GM12873 (cell line): ENCODE measurements around the gene CACTIN.

Experiments used
- CTCF ChIP-seq: IDR thresholded peaks from 2 replicates; pipeline ENCODE4 v1.5.1; 2012; ENCODE audit warnings: low read depth, mild to moderate bottlenecking, moderate library complexity, low read length, control low read depth; ENCODE audit not compliant: insufficient read depth; ENCODE audit errors: missing control alignments

CACTIN gene

DNA sequence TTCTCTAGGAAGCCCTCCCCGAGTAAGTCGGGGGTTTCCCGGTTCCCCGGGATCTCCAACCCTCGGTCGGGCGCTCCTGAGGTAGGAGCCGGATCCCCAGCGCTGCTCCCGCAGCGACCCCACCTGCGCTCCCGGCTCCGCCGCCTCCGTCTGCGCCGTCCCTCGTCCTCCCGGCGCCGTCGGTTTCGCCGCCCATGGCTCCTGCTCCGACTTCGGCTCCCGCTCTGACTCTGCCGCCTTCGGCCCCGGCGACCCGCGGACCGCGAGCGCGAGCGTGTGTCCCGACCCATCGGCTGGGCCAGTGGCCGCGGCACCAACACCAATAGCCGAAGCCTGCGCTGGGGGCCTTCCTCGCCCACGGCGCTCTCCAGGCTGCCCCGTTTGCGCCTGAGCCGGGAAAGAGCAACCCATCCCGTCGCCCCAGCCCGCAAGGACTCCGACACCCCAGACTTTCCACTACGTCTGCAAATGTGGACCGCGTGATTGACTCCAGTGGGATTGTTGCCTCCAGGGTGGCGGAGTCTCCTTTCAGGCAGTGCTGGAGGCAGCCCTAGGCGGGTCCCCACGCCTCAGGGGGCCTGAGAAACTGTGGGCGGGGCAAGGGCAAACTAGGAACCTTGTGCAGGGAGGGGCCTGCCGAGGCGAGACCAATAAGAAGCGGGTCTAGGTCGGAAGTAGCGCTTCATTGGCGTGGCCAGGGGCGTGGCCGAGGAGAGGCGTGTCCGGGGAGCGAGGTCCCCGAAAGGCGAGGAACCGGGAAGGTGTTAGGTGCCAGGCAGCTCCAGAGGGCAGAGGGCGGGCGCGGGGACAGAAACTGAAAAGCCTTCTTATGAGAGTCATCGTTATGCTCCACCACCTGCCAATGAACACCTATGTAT is at the start of gene CACTIN:
Gene CACTIN, minus strand, starts transcription at position 318 of the 878 bp plus-strand sequence. Its CDS starts 28 bp downstream, at position 290.
- TF ChIP-seq CTCF: no peak

GRCh38 chr19:3674784-3675543 is 48.4 kb upstream of the CACTIN start:
- no peak for TF ChIP-seq CTCF

DNA sequence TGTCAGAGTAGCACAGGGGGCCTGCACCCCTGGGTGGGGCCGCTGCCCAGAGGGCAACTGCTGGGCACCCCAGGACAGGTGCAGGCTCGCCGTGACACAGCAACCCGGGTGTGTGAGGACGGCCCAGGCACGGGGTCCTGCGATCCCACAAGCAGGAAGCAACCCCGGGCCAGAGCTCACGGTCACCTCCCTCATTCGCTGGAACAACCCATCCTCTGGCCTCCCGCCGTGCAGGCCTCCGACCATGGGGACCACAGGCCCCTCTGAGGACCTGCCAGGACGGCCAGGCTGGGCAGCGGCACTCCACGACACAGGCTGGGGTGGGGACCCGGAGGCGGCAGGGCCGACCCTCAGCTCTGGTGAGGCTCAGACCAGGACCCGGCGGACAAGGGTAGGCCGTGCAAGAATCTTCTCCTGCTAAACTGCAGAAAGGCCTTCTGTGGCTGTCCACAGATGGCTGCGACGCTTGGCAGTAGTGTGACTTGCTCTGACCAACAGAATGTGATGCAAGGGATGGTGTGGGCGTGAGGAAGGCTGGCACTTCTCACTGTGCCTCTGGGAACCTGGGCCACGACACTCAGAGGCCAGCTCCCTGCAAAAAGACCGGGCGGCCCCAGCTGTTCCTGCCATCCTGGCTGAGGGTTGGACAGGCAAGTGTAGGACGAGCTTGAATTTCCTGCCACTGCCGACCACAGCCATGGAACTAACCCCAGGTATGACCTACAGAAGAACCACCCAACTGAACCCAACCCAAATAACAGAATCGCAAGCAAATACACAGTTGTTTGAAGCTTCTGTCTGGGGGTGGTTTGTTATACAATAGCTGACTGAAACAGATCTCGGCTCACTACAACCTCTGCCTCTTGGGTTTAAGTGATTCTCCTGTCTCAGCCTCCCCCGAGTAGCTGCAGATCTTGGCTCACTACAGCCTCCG is 47.2 kb upstream of the CACTIN start:
- no peak for TF ChIP-seq CTCF

- no peak for TF ChIP-seq CTCF
Observed at GRCh38 chr19:3672993-3673392, 46.4 kb upstream of the CACTIN start.

- TF ChIP-seq CTCF: no peak
Observed at GRCh38 chr19:3672575-3672948, 46.0 kb upstream of the CACTIN start.

DNA sequence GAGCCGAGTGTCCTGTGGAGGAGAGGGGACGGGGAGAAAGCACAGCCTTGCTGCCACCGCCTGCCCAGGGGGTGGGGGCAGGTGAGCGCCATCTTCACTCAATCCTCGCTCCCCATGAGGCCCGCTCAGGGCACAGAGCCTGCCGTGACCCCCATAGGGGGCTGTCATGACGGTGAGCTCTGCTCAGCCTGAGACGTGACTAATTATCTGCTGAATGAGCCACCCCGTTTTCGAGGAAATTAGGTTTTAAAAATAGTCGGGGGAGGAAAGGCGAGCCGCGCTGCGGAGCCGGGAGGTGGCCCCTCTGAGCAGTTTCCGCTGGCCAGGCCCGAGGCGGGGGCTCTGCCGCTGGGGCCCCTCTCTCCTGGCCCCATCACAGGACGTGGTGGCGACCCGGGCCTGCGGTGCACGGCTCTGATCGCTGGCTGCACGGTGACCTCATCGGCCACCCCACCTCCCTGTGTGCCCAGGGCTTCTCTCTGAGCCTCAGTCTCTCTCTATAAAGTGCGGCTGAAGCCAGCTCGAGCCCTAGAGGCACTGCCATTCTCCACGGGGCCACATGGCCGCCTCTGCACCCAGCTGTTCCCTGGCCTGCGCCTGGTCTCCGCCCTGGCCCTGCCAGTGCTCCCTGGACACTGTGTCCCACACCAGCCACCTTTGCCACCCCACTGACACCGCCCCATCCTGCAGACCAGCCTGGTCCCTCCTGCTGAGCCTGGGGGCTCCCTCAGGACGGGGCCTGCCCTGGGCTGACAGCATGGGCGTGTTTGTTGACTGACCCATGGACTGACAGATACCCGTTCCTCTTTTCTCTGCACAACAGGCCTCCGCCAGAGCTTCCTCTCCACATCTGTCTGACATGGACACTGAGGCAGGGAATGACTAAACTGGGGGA is 45.3 kb upstream of the CACTIN start:
- no peak for TF ChIP-seq CTCF
